HL-60 (cell line): Measurements from ENCODE around the gene SLC17A7.

Source experiments
- GABPA ChIP-seq: IDR thresholded peaks from 2 replicates; pipeline ENCODE4 v1.6.1; 2012; ENCODE audit warnings: low read depth
- POLR2AphosphoS5 ChIP-seq: IDR thresholded peaks from 2 replicates; pipeline ENCODE4 v1.6.1; 2012; ENCODE audit warnings: low read depth
- TF ChIP-seq, protein P1 (sequence below): IDR thresholded peaks from one replicate; pipeline ENCODE4 v1.5.1; 2011; ENCODE audit warnings: low read length, control low read depth, inconsistent platforms; ENCODE audit not compliant: insufficient read depth
- TF ChIP-seq, protein P2 (sequence below): IDR thresholded peaks from 2 replicates; pipeline ENCODE4 v1.6.1; 2012; ENCODE audit warnings: low read depth; ENCODE audit not compliant: insufficient replicate concordance

DNA sequence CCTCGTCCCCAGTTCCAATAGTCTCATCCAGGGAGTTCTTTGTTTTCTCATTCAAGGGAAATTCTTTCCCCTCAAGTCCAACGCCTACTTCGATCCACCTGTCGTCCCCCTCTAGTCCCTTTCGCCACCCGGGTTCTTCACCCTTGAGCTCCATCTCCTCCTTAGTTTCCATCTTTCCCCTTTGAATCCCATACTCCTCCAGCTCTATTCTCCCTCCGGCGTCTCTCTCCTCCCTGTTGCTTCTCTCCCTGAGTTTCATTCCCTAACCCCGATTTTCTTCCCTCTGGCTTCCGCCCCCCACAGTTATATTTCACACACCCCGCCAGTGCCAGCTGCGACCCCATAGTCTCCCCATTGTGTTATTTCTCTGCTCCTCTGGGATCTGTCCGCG, 628 bp upstream of the SLC17A7 start:
- TF ChIP-seq, protein P1, sequence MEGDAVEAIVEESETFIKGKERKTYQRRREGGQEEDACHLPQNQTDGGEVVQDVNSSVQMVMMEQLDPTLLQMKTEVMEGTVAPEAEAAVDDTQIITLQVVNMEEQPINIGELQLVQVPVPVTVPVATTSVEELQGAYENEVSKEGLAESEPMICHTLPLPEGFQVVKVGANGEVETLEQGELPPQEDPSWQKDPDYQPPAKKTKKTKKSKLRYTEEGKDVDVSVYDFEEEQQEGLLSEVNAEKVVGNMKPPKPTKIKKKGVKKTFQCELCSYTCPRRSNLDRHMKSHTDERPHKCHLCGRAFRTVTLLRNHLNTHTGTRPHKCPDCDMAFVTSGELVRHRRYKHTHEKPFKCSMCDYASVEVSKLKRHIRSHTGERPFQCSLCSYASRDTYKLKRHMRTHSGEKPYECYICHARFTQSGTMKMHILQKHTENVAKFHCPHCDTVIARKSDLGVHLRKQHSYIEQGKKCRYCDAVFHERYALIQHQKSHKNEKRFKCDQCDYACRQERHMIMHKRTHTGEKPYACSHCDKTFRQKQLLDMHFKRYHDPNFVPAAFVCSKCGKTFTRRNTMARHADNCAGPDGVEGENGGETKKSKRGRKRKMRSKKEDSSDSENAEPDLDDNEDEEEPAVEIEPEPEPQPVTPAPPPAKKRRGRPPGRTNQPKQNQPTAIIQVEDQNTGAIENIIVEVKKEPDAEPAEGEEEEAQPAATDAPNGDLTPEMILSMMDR, result no peak
- no peak for TF ChIP-seq GABPA
- no peak for TF ChIP-seq POLR2AphosphoS5
- TF ChIP-seq, protein P2, sequence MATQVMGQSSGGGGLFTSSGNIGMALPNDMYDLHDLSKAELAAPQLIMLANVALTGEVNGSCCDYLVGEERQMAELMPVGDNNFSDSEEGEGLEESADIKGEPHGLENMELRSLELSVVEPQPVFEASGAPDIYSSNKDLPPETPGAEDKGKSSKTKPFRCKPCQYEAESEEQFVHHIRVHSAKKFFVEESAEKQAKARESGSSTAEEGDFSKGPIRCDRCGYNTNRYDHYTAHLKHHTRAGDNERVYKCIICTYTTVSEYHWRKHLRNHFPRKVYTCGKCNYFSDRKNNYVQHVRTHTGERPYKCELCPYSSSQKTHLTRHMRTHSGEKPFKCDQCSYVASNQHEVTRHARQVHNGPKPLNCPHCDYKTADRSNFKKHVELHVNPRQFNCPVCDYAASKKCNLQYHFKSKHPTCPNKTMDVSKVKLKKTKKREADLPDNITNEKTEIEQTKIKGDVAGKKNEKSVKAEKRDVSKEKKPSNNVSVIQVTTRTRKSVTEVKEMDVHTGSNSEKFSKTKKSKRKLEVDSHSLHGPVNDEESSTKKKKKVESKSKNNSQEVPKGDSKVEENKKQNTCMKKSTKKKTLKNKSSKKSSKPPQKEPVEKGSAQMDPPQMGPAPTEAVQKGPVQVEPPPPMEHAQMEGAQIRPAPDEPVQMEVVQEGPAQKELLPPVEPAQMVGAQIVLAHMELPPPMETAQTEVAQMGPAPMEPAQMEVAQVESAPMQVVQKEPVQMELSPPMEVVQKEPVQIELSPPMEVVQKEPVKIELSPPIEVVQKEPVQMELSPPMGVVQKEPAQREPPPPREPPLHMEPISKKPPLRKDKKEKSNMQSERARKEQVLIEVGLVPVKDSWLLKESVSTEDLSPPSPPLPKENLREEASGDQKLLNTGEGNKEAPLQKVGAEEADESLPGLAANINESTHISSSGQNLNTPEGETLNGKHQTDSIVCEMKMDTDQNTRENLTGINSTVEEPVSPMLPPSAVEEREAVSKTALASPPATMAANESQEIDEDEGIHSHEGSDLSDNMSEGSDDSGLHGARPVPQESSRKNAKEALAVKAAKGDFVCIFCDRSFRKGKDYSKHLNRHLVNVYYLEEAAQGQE, result no peak
